Activated T-cell treated with anti-CD3 and anti-CD28 coated beads, Interleukin-2, amount 50 U/mL, for 24 hours (primary cell): ENCODE measurements around the gene FRMPD1.

Experiments used
- DNase-seq: peaks from one replicate; pipeline ENCODE4 v3.0.0-alpha.2; 2020
- H3K27ac Mint-ChIP-seq: 2 replicates; pipeline ENCODE4 v1.8.0; 2020; ENCODE audit warnings: mild to moderate bottlenecking, mixed read lengths
- H3K27me3 Mint-ChIP-seq: 2 replicates; pipeline ENCODE4 v1.8.0; 2020; ENCODE audit warnings: mixed read lengths
- H3K36me3 Mint-ChIP-seq: 2 replicates; pipeline ENCODE4 v1.8.0; 2020; ENCODE audit warnings: low read depth, mixed read lengths
- H3K4me1 Mint-ChIP-seq: 2 replicates; pipeline ENCODE4 v1.8.0; 2020; ENCODE audit warnings: low read depth, mixed read lengths
- H3K4me3 Mint-ChIP-seq: 2 replicates; pipeline ENCODE4 v1.8.0; 2020; ENCODE audit warnings: mild to moderate bottlenecking, moderate library complexity, mixed read lengths
- H3K9me3 Mint-ChIP-seq: 2 replicates; pipeline ENCODE4 v1.8.0; 2020; ENCODE audit warnings: mixed read lengths

Gene FRMPD1

GRCh38 chr9:37621273-37622121, 29.3 kb upstream of the FRMPD1 start:
- Mint-ChIP-seq H3K4me3 (no peak overlapping the region), H3K27ac (no peak overlapping the region), H3K9me3 (no peaks in the 10 kb centered on the region), H3K27me3 (no peaks in the 10 kb centered on the region), H3K4me1 (no peaks in the 10 kb centered on the region), H3K36me3 (no peaks in the 10 kb centered on the region)
- DNase-seq: no peak

- Mint-ChIP-seq H3K9me3 (no peaks in the 10 kb centered on the region), H3K27ac (no peak overlapping the region), H3K36me3 (no peaks in the 10 kb centered on the region), H3K27me3 (no peaks in the 10 kb centered on the region), H3K4me1 (no peaks in the 10 kb centered on the region), H3K4me3 (no peak overlapping the region)
- no peak for DNase-seq
These were observed 28.3 kb upstream of the FRMPD1 start for GRCh38 chr9:37622462-37622861.

- H3K9me3 Mint-ChIP-seq: no peaks in the 10 kb centered on the region
- H3K27me3 Mint-ChIP-seq: no peaks in the 10 kb centered on the region
- no peak for DNase-seq
- no peaks in the 10 kb centered on the region for H3K36me3 Mint-ChIP-seq
- H3K4me3 Mint-ChIP-seq: no peak overlapping the region
- no peak overlapping the region for H3K27ac Mint-ChIP-seq
- H3K4me1 Mint-ChIP-seq: no peaks in the 10 kb centered on the region
These were observed 27.5 kb upstream of the FRMPD1 start for GRCh38 chr9:37623267-37623666.

GRCh38 chr9:37624073-37624472, 26.7 kb upstream of the FRMPD1 start:
- H3K9me3 Mint-ChIP-seq: no peaks in the 10 kb centered on the region
- no peaks in the 10 kb centered on the region for H3K36me3 Mint-ChIP-seq
- H3K4me1 Mint-ChIP-seq: no peaks in the 10 kb centered on the region
- H3K4me3 Mint-ChIP-seq: no peak overlapping the region
- DNase-seq: no peak
- no peak overlapping the region for H3K27ac Mint-ChIP-seq
- no peaks in the 10 kb centered on the region for H3K27me3 Mint-ChIP-seq

GRCh38 chr9:37625036-37625757, 25.6 kb upstream of the FRMPD1 start:
- no peak for DNase-seq
- H3K27me3 Mint-ChIP-seq: no peaks in the 10 kb centered on the region
- no peaks in the 10 kb centered on the region for H3K9me3 Mint-ChIP-seq
- no peaks in the 10 kb centered on the region for H3K36me3 Mint-ChIP-seq
- H3K27ac Mint-ChIP-seq: no peak overlapping the region
- H3K4me1 Mint-ChIP-seq: no peaks in the 10 kb centered on the region
- H3K4me3 Mint-ChIP-seq: no peak overlapping the region

GRCh38 chr9:37625758-37626147, 25.0 kb upstream of the FRMPD1 start:
- Mint-ChIP-seq H3K4me1 (no peaks in the 10 kb centered on the region), H3K27me3 (no peaks in the 10 kb centered on the region), H3K4me3 (no peak overlapping the region), H3K27ac (no peak overlapping the region), H3K9me3 (no peaks in the 10 kb centered on the region), H3K36me3 (no peaks in the 10 kb centered on the region)
- no peak for DNase-seq

- H3K27ac Mint-ChIP-seq: no peak overlapping the region
- no peaks in the 10 kb centered on the region for H3K4me1 Mint-ChIP-seq
- no peaks in the 10 kb centered on the region for H3K27me3 Mint-ChIP-seq
- H3K36me3 Mint-ChIP-seq: no peaks in the 10 kb centered on the region
- no peaks in the 10 kb centered on the region for H3K9me3 Mint-ChIP-seq
- DNase-seq: no peak
- H3K4me3 Mint-ChIP-seq: no peak overlapping the region
These were observed 24.0 kb upstream of the FRMPD1 start for GRCh38 chr9:37626708-37627292.

- no peak overlapping the region for H3K27ac Mint-ChIP-seq
- H3K4me1 Mint-ChIP-seq: no peaks in the 10 kb centered on the region
- H3K27me3 Mint-ChIP-seq: peaks cover 6% of the 10 kb centered on the region
- DNase-seq: no peak
- H3K36me3 Mint-ChIP-seq: no peaks in the 10 kb centered on the region
- H3K9me3 Mint-ChIP-seq: no peaks in the 10 kb centered on the region
- H3K4me3 Mint-ChIP-seq: no peak overlapping the region
These were observed 18.3 kb upstream of the FRMPD1 start for GRCh38 chr9:37632479-37632878.

GRCh38 chr9:37635808-37636207, 14.9 kb upstream of the FRMPD1 start:
- Mint-ChIP-seq H3K4me3 (no peak overlapping the region), H3K27ac (no peak overlapping the region), H3K27me3 (peaks cover 12% of the 10 kb centered on the region), H3K4me1 (no peaks in the 10 kb centered on the region), H3K9me3 (no peaks in the 10 kb centered on the region), H3K36me3 (no peaks in the 10 kb centered on the region)
- DNase-seq: no peak

GRCh38 chr9:37636511-37637448, 14.0 kb upstream of the FRMPD1 start:
- H3K4me3 Mint-ChIP-seq: no peak overlapping the region
- no peak overlapping the region for H3K27ac Mint-ChIP-seq
- H3K4me1 Mint-ChIP-seq: no peaks in the 10 kb centered on the region
- H3K27me3 Mint-ChIP-seq: peaks cover 14% of the 10 kb centered on the region
- no peaks in the 10 kb centered on the region for H3K9me3 Mint-ChIP-seq
- no peak for DNase-seq
- no peaks in the 10 kb centered on the region for H3K36me3 Mint-ChIP-seq

GRCh38 chr9:37639109-37639762, 11.5 kb upstream of the FRMPD1 start:
- Mint-ChIP-seq H3K9me3 (no peaks in the 10 kb centered on the region), H3K27me3 (peaks cover 24% of the 10 kb centered on the region), H3K4me1 (no peaks in the 10 kb centered on the region), H3K36me3 (no peaks in the 10 kb centered on the region), H3K27ac (no peak overlapping the region), H3K4me3 (no peak overlapping the region)
- DNase-seq: no peak

GRCh38 chr9:37639841-37640240, 10.9 kb upstream of the FRMPD1 start:
- Mint-ChIP-seq H3K4me1 (no peaks in the 10 kb centered on the region), H3K9me3 (no peaks in the 10 kb centered on the region), H3K4me3 (no peak overlapping the region), H3K36me3 (no peaks in the 10 kb centered on the region), H3K27ac (no peak overlapping the region), H3K27me3 (peaks cover 28% of the 10 kb centered on the region)
- DNase-seq: no peak

GRCh38 chr9:37640246-37640645, 10.5 kb upstream of the FRMPD1 start:
- peaks cover 31% of the 10 kb centered on the region for H3K27me3 Mint-ChIP-seq
- H3K27ac Mint-ChIP-seq: no peak overlapping the region
- no peaks in the 10 kb centered on the region for H3K4me1 Mint-ChIP-seq
- DNase-seq: no peak
- no peaks in the 10 kb centered on the region for H3K36me3 Mint-ChIP-seq
- H3K4me3 Mint-ChIP-seq: no peak overlapping the region
- H3K9me3 Mint-ChIP-seq: no peaks in the 10 kb centered on the region

GRCh38 chr9:37641331-37641730, 9.4 kb upstream of the FRMPD1 start:
- Mint-ChIP-seq H3K4me1 (no peaks in the 10 kb centered on the region), H3K4me3 (no peak overlapping the region), H3K27ac (no peak overlapping the region), H3K27me3 (peaks cover 32% of the 10 kb centered on the region), H3K9me3 (no peaks in the 10 kb centered on the region), H3K36me3 (no peaks in the 10 kb centered on the region)
- no peak for DNase-seq
